OCI-LY7 (cell line): ENCODE data around the gene PLA2G4A.

Experiments used
- EZH2phosphoT487 ChIP-seq: fragments of 200-600 bp; sonication (generic); IDR thresholded peaks from 2 replicates; pipeline ENCODE4 v1.6.1; 2018; ENCODE audit warnings: low read depth, borderline replicate concordance, mild to moderate bottlenecking, mixed run types, antibody characterized with exemption, low read length, moderate library complexity, mixed read lengths
- TF ChIP-seq, protein P1 (sequence below): fragments of 200-600 bp; sonication (generic); conservative IDR thresholded peaks from 2 replicates; pipeline ENCODE4 v1.5.1; 2014; ENCODE audit warnings: mild to moderate bottlenecking, antibody characterized with exemption, low read length, moderate library complexity, mixed read lengths

DNA sequence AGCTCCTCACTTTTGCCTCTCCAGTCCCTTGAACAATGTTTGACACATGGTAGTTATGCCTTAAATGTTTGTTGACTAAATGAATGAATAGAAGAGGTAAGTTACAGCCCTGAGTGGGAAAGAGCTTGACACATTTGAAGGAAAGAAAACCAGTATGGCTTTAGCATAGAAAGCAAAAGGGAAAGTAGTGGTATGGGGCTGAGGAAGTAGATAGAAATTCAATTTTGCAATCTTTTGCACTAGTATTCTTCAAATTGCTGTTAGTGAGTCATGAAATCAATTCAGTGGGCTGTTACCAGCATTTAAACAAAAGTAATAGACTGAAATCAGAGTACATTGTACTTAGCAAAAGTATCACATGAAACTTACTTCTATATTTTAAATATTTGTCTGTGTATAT, 21.1 kb downstream of the PLA2G4A start:
- TF ChIP-seq, protein P1, sequence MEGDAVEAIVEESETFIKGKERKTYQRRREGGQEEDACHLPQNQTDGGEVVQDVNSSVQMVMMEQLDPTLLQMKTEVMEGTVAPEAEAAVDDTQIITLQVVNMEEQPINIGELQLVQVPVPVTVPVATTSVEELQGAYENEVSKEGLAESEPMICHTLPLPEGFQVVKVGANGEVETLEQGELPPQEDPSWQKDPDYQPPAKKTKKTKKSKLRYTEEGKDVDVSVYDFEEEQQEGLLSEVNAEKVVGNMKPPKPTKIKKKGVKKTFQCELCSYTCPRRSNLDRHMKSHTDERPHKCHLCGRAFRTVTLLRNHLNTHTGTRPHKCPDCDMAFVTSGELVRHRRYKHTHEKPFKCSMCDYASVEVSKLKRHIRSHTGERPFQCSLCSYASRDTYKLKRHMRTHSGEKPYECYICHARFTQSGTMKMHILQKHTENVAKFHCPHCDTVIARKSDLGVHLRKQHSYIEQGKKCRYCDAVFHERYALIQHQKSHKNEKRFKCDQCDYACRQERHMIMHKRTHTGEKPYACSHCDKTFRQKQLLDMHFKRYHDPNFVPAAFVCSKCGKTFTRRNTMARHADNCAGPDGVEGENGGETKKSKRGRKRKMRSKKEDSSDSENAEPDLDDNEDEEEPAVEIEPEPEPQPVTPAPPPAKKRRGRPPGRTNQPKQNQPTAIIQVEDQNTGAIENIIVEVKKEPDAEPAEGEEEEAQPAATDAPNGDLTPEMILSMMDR: no peak
- no peak for TF ChIP-seq EZH2phosphoT487
